Osteoblast (primary cell): Measurements from ENCODE around the gene CFAP157. TPM values are rescaled to one million over a fixed set of nuclear protein-coding genes. Genes with fewer than 3 reads are reported as not detected.
A peak's percentile ranks its signal among the peaks of the same experiment; 100 is the strongest.

Experiments
- DNase-seq: peaks from one replicate; pipeline ENCODE4 v3.0.0; 2011; ENCODE audit warnings: low spot score, mixed read lengths; ENCODE audit not compliant: insufficient read length; ENCODE audit errors: missing footprints
- H2AFZ ChIP-seq: 2 replicates; pipeline ENCODE4 v1.6.0; 2011; ENCODE audit warnings: mild to moderate bottlenecking, low read length
- H3K27ac ChIP-seq: 2 replicates; pipeline ENCODE4 v1.5.1; 2011; ENCODE audit warnings: mild to moderate bottlenecking, low read depth, low read length, moderate library complexity
- H3K27me3 ChIP-seq: 2 replicates; pipeline ENCODE4 v1.6.0; 2012; ENCODE audit warnings: mild to moderate bottlenecking, control low read depth, inconsistent platforms, low read length, moderate library complexity; ENCODE audit not compliant: insufficient read depth
- H3K36me3 ChIP-seq: 2 replicates; pipeline ENCODE4 v1.5.1; 2011; ENCODE audit warnings: mild to moderate bottlenecking, low read length, control low read depth, moderate library complexity; ENCODE audit not compliant: insufficient read depth
- H3K4me1 ChIP-seq: 2 replicates; pipeline ENCODE4 v1.5.1; 2011; ENCODE audit warnings: mild to moderate bottlenecking, low read length, control low read depth, moderate library complexity; ENCODE audit not compliant: insufficient read depth
- H3K4me2 ChIP-seq: 2 replicates; pipeline ENCODE4 v1.6.0; 2011; ENCODE audit warnings: mild to moderate bottlenecking, low read length; ENCODE audit not compliant: insufficient read depth
- H3K4me3 ChIP-seq: fragments of 200-600 bp; sonication (generic); 3 replicates; pipeline ENCODE4 v1.5.1; 2012; ENCODE audit warnings: mild to moderate bottlenecking, low read length, inconsistent platforms; ENCODE audit not compliant: insufficient read depth
- H3K79me2 ChIP-seq: 2 replicates; pipeline ENCODE4 v1.6.0; 2012; ENCODE audit warnings: mild to moderate bottlenecking, low read length, control low read depth, inconsistent platforms; ENCODE audit not compliant: insufficient read depth
- H3K9me3 ChIP-seq: 2 replicates; pipeline ENCODE4 v1.5.1; 2011; ENCODE audit warnings: low read depth, low read length, control low read depth
- H4K20me1 ChIP-seq: 2 replicates; pipeline ENCODE4 v1.6.0; 2012; ENCODE audit warnings: mild to moderate bottlenecking, low read length, control low read depth; ENCODE audit not compliant: insufficient read depth
- total RNA-seq: library from RNA; depleted of rRNA; stranded (reverse); fragments of >200 nt; gene quantifications from 2 replicates; pipeline ENCODE4 v1.2.3, GENCODE V29; 2012
- TF ChIP-seq, protein P1 (sequence below): IDR thresholded peaks from 2 replicates; pipeline ENCODE4 v1.5.1; 2011; ENCODE audit warnings: mild to moderate bottlenecking, low read depth, low read length, moderate library complexity; ENCODE audit errors: extremely low read depth

CFAP157 gene
- total RNA-seq, 1 donor: not detected

DNA sequence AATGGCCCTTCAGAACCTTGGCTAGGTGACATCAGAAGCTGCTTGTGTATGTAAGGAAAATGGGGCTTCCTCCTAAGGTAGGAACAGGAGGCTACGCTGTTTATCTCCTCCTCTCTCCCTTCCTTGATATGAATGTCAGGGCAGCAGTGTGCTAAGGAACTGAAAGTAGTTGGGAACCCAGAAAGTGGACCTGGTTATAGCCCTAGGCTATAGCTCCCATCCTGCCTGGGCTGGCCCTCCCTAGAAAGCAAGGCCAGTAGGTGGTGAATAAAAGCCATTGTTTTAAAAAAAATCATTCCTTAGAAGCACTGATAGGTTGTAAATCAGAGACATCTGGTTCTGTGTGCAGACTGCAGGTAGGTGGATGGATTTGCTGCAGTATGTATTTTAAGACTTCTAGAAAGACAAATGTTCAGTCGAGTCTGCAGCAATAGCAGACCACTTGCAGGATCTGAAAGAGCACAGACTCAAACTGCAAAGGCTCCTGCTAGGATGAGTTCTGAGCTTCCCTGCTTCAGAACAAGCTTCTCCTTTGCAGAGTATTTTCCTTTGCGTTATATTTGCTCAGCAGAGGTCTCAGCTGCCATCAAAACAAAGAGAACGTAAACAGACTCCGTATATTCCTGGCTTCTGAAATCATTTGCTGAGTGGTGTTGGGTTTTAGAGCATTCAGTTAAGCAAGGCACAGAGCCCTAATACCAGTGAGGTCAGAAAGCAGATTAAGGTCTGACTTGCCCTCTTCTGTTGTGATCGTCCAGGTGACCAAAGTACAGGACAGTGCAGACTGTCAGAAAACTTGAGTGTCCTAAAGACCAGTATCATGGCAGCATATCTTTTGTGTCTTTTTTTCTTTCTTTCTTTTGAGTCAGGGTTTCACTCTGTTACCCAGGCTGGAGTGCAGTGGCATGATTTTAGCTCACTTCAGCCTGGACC, 20.1 kb upstream of the CFAP157 start:
- H3K79me2 ChIP-seq: no peaks in the 10 kb centered on the region
- no peak overlapping the region for H2AFZ ChIP-seq
- no peaks in the 10 kb centered on the region for H3K27me3 ChIP-seq
- no peak overlapping the region for H3K4me2 ChIP-seq
- no peak overlapping the region for H3K4me3 ChIP-seq
- no peaks in the 10 kb centered on the region for H4K20me1 ChIP-seq
- peaks cover 19% of the 10 kb centered on the region for H3K4me1 ChIP-seq
- H3K27ac ChIP-seq: no peak overlapping the region
- peaks cover 29% of the 10 kb centered on the region for H3K36me3 ChIP-seq
- DNase-seq: peak; percentile 21
- no peaks in the 10 kb centered on the region for H3K9me3 ChIP-seq
- TF ChIP-seq, protein P1, sequence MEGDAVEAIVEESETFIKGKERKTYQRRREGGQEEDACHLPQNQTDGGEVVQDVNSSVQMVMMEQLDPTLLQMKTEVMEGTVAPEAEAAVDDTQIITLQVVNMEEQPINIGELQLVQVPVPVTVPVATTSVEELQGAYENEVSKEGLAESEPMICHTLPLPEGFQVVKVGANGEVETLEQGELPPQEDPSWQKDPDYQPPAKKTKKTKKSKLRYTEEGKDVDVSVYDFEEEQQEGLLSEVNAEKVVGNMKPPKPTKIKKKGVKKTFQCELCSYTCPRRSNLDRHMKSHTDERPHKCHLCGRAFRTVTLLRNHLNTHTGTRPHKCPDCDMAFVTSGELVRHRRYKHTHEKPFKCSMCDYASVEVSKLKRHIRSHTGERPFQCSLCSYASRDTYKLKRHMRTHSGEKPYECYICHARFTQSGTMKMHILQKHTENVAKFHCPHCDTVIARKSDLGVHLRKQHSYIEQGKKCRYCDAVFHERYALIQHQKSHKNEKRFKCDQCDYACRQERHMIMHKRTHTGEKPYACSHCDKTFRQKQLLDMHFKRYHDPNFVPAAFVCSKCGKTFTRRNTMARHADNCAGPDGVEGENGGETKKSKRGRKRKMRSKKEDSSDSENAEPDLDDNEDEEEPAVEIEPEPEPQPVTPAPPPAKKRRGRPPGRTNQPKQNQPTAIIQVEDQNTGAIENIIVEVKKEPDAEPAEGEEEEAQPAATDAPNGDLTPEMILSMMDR: no peak

- Histone ChIP-seq H3K4me1 (peaks cover 6% of the 10 kb centered on the region), H2AFZ (no peak overlapping the region), H3K27ac (no peak overlapping the region), H3K36me3 (peaks cover 18% of the 10 kb centered on the region), H3K79me2 (no peaks in the 10 kb centered on the region), H3K27me3 (no peaks in the 10 kb centered on the region), H4K20me1 (no peaks in the 10 kb centered on the region), H3K9me3 (no peaks in the 10 kb centered on the region), H3K4me3 (no peak overlapping the region), H3K4me2 (no peak overlapping the region)
- DNase-seq: peak; percentile 49
- TF ChIP-seq, protein P1: no peak
These were observed 17.3 kb upstream of the CFAP157 start for GRCh38 chr9:127689329-127690000.

DNA sequence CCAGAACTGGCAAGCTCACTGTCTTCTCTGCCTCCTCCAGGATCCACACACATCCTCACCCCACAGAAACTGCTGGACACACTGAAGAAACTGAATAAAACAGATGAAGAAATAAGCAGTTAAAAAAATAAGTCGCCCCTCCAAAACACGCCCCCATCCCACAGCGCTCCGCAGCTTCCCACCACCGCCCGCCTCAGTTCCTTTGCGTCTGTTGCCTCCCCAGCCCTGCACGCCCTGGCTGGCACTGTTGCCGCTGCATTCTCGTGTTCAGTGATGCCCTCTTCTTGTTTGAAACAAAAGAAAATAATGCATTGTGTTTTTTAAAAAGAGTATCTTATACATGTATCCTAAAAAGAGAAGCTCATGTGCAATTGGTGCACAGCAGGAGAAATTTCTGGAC, 16.1 kb upstream of the CFAP157 start:
- Histone ChIP-seq H3K79me2 (no peaks in the 10 kb centered on the region), H2AFZ (no peak overlapping the region), H3K27ac (no peak overlapping the region), H3K9me3 (no peaks in the 10 kb centered on the region), H3K27me3 (no peaks in the 10 kb centered on the region), H3K4me2 (no peak overlapping the region), H3K4me1 (no peaks in the 10 kb centered on the region), H3K4me3 (no peak overlapping the region), H4K20me1 (no peaks in the 10 kb centered on the region), H3K36me3 (peaks cover 18% of the 10 kb centered on the region)
- TF ChIP-seq, protein P1: no peak
- DNase-seq: no peak

DNA sequence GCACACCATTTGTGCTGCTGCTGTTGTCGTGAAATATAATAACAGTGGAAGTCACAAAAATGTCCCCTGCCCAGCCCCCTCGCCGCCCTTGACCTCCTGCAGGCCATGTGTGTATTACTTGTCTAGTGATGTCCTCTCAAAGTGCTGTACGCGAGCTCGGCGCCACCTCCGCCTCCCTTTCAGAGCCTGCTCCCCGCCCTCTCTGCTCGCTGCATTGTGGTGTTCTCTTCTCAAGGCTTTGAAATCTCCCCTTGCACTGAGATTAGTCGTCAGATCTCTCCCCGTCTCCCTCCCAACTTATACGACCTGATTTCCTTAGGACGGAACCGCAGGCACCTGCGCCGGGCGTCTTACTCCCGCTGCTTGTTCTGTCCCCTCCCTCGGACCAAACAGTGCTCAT, 14.7 kb upstream of the CFAP157 start:
- DNase-seq: peak; percentile 54
- no peaks in the 10 kb centered on the region for H3K4me1 ChIP-seq
- H3K9me3 ChIP-seq: no peaks in the 10 kb centered on the region
- H3K79me2 ChIP-seq: no peaks in the 10 kb centered on the region
- H3K36me3 ChIP-seq: peaks cover 18% of the 10 kb centered on the region
- H3K4me2 ChIP-seq: no peak overlapping the region
- H4K20me1 ChIP-seq: no peaks in the 10 kb centered on the region
- H3K4me3 ChIP-seq: no peak overlapping the region
- TF ChIP-seq, protein P1: no peak
- H3K27ac ChIP-seq: no peak overlapping the region
- no peaks in the 10 kb centered on the region for H3K27me3 ChIP-seq
- no peak overlapping the region for H2AFZ ChIP-seq
